ENCODE results near the gene TAS2R60. TPM values are rescaled to one million over a fixed set of nuclear protein-coding genes. Genes with fewer than 3 reads are reported as not detected.
A peak's percentile ranks its signal among the peaks of the same experiment; 100 is the strongest.

The TAS2R60 gene
- total and polyA plus RNA-seq, 2 of the 4 experiments (the other 2 are of a cell fraction), result not detected

DNA sequence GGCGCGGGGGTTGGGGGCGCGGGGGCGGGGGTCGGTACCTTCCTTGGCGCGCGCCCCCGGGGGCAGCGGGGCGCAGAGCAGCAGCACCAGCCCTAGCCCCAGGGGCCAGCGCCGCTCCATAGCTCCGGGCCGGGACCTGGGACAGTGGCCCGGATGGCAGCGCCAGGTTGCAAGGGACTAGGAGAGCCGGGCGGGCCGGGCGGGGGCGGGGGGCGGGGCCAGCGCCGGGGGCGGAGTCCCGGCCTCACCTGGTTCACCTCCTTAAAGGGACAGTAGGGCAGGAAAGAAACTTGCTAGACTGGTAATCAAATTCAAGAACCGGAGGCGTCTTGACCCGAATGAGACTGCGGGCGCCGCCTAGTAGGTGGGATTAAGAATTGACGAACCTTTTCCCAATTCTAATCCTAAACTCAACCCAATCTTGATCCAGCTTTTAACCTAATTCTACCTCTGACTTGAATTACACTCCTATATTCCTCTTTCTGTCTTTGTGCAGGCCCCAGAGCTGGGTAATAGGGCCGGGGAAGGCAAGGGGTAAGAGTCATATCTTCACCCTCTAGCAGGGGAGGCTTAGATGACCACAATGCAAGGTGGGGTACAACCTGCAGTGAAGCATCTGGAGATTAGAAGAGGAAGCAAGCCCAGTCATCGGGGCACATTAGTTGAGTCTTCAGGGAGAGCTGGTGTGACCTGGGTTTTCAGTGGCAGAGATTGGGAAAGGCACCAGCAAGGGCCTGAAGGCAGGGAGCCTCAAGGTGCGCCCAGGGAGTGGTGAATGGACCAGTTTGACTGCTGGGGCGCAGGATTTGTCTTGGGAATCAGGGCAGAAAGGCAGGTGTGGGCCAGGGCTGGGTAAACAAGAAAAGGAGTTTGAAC is 34.3 kb upstream of the TAS2R60 start, which contains the start of gene EPHA1:
TSS of gene EPHA1 (minus strand) at position 171 of the 876 bp plus-strand sequence. CDS start at position 120, 51 bp downstream.
- Histone ChIP-seq H2AK9ac (replicated peaks; ENCODE audit: low read depth, low read length, poor library complexity) (peak within 1 kb of the TSS; percentile 50), H3K9ac (ENCODE audit: low read depth, low read length) (no peak within 1 kb of the TSS), H4K20me1 (ENCODE audit: insufficient read depth, low read length) (no peaks in the 10 kb centered on the region), H3K27ac (ENCODE audit: insufficient read depth, low read length) (no peak within 1 kb of the TSS), H3K14ac (replicated peaks; ENCODE audit: low read depth, low read length) (no peak within 1 kb of the TSS), H3K4me1 (ENCODE audit: control insufficient read depth, insufficient read depth, low read length) (peaks cover 12% of the 10 kb centered on the region; the same call in 1 of the 2 replicates), H4K91ac (ENCODE audit: insufficient read depth, low read depth, low read length) (no peak within 1 kb of the TSS), H3K27me3 (ENCODE audit: control insufficient read depth, insufficient read depth, low read length) (no peaks in the 10 kb centered on the region; the same call in 1 of the 2 replicates), H3K18ac (ENCODE audit: low read depth, low read length) (no peak within 1 kb of the TSS), H2BK120ac (ENCODE audit: low read depth, low read length) (no peak within 1 kb of the TSS), H3K36me3 (ENCODE audit: control insufficient read depth, insufficient read depth, low read length) (no peaks in the 10 kb centered on the region), H3K9me3 (ENCODE audit: control insufficient read depth, insufficient read depth, low read length) (no peaks in the 10 kb centered on the region), H2AFZ (replicated peaks; ENCODE audit: low read length, poor library complexity) (peak within 1 kb of the TSS; percentile 70), H4K5ac (ENCODE audit: low read depth, low read length) (no peak within 1 kb of the TSS), H3K23ac (ENCODE audit: low read depth, low read length) (no peak within 1 kb of the TSS), H2AK5ac (ENCODE audit: low read depth, low read length) (no peak within 1 kb of the TSS), H2BK15ac (ENCODE audit: low read depth, low read length) (no peak within 1 kb of the TSS), H3K9me1 (ENCODE audit: insufficient read depth, low read length) (no peaks in the 10 kb centered on the region), H3K79me1 (ENCODE audit: low read depth in 1 of 2, low read length in 2 of 2) (no peaks in the 10 kb centered on the region), H3K4me2 (ENCODE audit: low read depth, low read length) (no peak within 1 kb of the TSS), H2BK5ac (ENCODE audit: low read depth, low read length, poor library complexity, severe bottlenecking) (no peak within 1 kb of the TSS), H2BK20ac (ENCODE audit: low read depth, low read length) (no peak within 1 kb of the TSS), H3K4me3 (ENCODE audit: insufficient read depth, low read depth, low read length) (no peak within 1 kb of the TSS), H3K56ac (ENCODE audit: extremely low read depth, insufficient read depth, low read length) (no peak within 1 kb of the TSS), H4K8ac (ENCODE audit: low read depth in 2 of 2, low read length in 2 of 2) (no peak within 1 kb of the TSS), H3K4ac (ENCODE audit: low read depth, low read length) (no peak within 1 kb of the TSS)
- ATAC-seq (ENCODE audit: low read depth) (no peak), DNase-seq (no peak)
- TF ChIP-seq RFX5 (IDR thresholded peaks at IDR 0.05; ENCODE audit: low read depth, low read length) (no peak), NFE2L2 (IDR thresholded peaks at IDR 0.05; ENCODE audit: low read depth, low read length) (no peak), FOS (IDR thresholded peaks at IDR 0.05; ENCODE audit: low read depth, low read length) (no peak), SMC3 (IDR thresholded peaks at IDR 0.05; ENCODE audit: low read depth, low read length) (no peak), CEBPB (IDR thresholded peaks at IDR 0.05; ENCODE audit: low read depth, low read length) (no peak), RCOR1 (IDR thresholded peaks at IDR 0.05; ENCODE audit: insufficient replicate concordance, low read length) (no peak)
- TF ChIP-seq, protein P1, sequence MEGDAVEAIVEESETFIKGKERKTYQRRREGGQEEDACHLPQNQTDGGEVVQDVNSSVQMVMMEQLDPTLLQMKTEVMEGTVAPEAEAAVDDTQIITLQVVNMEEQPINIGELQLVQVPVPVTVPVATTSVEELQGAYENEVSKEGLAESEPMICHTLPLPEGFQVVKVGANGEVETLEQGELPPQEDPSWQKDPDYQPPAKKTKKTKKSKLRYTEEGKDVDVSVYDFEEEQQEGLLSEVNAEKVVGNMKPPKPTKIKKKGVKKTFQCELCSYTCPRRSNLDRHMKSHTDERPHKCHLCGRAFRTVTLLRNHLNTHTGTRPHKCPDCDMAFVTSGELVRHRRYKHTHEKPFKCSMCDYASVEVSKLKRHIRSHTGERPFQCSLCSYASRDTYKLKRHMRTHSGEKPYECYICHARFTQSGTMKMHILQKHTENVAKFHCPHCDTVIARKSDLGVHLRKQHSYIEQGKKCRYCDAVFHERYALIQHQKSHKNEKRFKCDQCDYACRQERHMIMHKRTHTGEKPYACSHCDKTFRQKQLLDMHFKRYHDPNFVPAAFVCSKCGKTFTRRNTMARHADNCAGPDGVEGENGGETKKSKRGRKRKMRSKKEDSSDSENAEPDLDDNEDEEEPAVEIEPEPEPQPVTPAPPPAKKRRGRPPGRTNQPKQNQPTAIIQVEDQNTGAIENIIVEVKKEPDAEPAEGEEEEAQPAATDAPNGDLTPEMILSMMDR (conservative IDR thresholded peaks at IDR 0.05; ENCODE audit: low read depth, low read length), result peak; percentile 27; the same call in 1 of the 2 replicates
- in situ Hi-C loops (cut with MboI; ENCODE audit: low sequenced_read_pairs), result no loop called here
- 25% methylated on average over 1 of the region's 39 CpGs; no CpG with 5 or more reads in 1 of the 2 experiments for WGBS, 2 experiments (ENCODE audit: extremely low coverage in 2 of 2, insufficient read length in 1 of 2)
- ChIA-PET POLR2A (ENCODE audit: unreplicated experiment) (no interaction called here), CTCF (no interaction called here)
- no TSS peak for BruUV-seq (replicated peaks)
- intact Hi-C loops (cut with micrococcal nuclease), result no loop called here
- dilution Hi-C loops (cut with HindIII; ENCODE audit: low sequenced_read_pairs, unreplicated experiment), result no loop called here

Measured in IMR-90 (cell line).